ENCODE data around the gene PCP4L1.
"Not testable (repeated sequence)": the region's sequence is repeated elsewhere in the genome, so short reads cannot be mapped to it uniquely, and the experiment has no call there.

The PCP4L1 gene

GRCh38 chr1:161250829-161251228, 7.7 kb upstream of the PCP4L1 start:
- Mint-ChIP-seq H3K36me3 (peaks cover 5% of the 10 kb centered on the region), H3K4me3 (no peak overlapping the region), H3K9me3 (peaks cover 7% of the 10 kb centered on the region), H3K27ac (no peak overlapping the region), H3K27me3 (peaks cover 13% of the 10 kb centered on the region), H3K4me1 (no peaks in the 10 kb centered on the region)
- ATAC-seq = no peak

GRCh38 chr1:161251579-161251978, 7.0 kb upstream of the PCP4L1 start:
- peaks cover 6% of the 10 kb centered on the region for H3K36me3 Mint-ChIP-seq
- no peak overlapping the region for H3K27ac Mint-ChIP-seq
- no peak for ATAC-seq
- H3K9me3 Mint-ChIP-seq = peaks cover 9% of the 10 kb centered on the region
- H3K4me3 Mint-ChIP-seq = no peak overlapping the region
- peaks cover 13% of the 10 kb centered on the region for H3K27me3 Mint-ChIP-seq
- H3K4me1 Mint-ChIP-seq = no peaks in the 10 kb centered on the region

GRCh38 chr1:161255302-161255701, 3.2 kb upstream of the PCP4L1 start:
- ATAC-seq, H3K4me3 Mint-ChIP-seq, H3K27ac Mint-ChIP-seq: not testable (repeated sequence)
- Mint-ChIP-seq H3K27me3 (peaks cover 48% of the 10 kb centered on the region), H3K36me3 (peaks cover 24% of the 10 kb centered on the region), H3K9me3 (peaks cover 21% of the 10 kb centered on the region), H3K4me1 (peaks cover 20% of the 10 kb centered on the region)

GRCh38 chr1:161255955-161256520, 2.5 kb upstream of the PCP4L1 start:
- peaks cover 24% of the 10 kb centered on the region for H3K36me3 Mint-ChIP-seq
- not testable (repeated sequence) for H3K4me3 Mint-ChIP-seq, H3K27ac Mint-ChIP-seq, ATAC-seq
- peaks cover 52% of the 10 kb centered on the region for H3K27me3 Mint-ChIP-seq
- peaks cover 21% of the 10 kb centered on the region for H3K9me3 Mint-ChIP-seq
- peaks cover 28% of the 10 kb centered on the region for H3K4me1 Mint-ChIP-seq

- not testable (repeated sequence) for ATAC-seq, H3K4me3 Mint-ChIP-seq, H3K27ac Mint-ChIP-seq
- Mint-ChIP-seq H3K27me3 (peaks cover 53% of the 10 kb centered on the region), H3K9me3 (peaks cover 21% of the 10 kb centered on the region), H3K4me1 (peaks cover 38% of the 10 kb centered on the region), H3K36me3 (peaks cover 24% of the 10 kb centered on the region)
Measured at GRCh38 chr1:161257109-161257508, 1.4 kb upstream of the PCP4L1 start.

- Mint-ChIP-seq H3K9me3 (peaks cover 21% of the 10 kb centered on the region), H3K27ac (no peak overlapping the region), H3K36me3 (peaks cover 24% of the 10 kb centered on the region), H3K27me3 (peaks cover 63% of the 10 kb centered on the region), H3K4me3 (peak overlapping the region; percentile 52), H3K4me1 (peaks cover 38% of the 10 kb centered on the region)
- ATAC-seq = no peak
Measured at GRCh38 chr1:161259345-161259702, 779 bp downstream of the PCP4L1 start.

GRCh38 chr1:161259765-161260164, 1.2 kb downstream of the PCP4L1 start:
- Mint-ChIP-seq H3K36me3 (peaks cover 24% of the 10 kb centered on the region), H3K4me3 (no peak overlapping the region), H3K9me3 (peaks cover 21% of the 10 kb centered on the region), H3K27ac (no peak overlapping the region), H3K4me1 (peaks cover 38% of the 10 kb centered on the region), H3K27me3 (peaks cover 68% of the 10 kb centered on the region)
- ATAC-seq = no peak

GRCh38 chr1:161260376-161261260, 2.1 kb downstream of the PCP4L1 start:
- no peak for ATAC-seq
- Mint-ChIP-seq H3K4me1 (peaks cover 38% of the 10 kb centered on the region), H3K36me3 (peaks cover 22% of the 10 kb centered on the region), H3K27ac (no peak overlapping the region), H3K27me3 (peaks cover 73% of the 10 kb centered on the region), H3K9me3 (peaks cover 19% of the 10 kb centered on the region), H3K4me3 (no peak overlapping the region)

GRCh38 chr1:161261261-161262235, 3.0 kb downstream of the PCP4L1 start:
- no peak overlapping the region for H3K27ac Mint-ChIP-seq
- no peak for ATAC-seq
- H3K4me3 Mint-ChIP-seq = no peak overlapping the region
- H3K27me3 Mint-ChIP-seq = peaks cover 73% of the 10 kb centered on the region
- H3K4me1 Mint-ChIP-seq = peaks cover 38% of the 10 kb centered on the region
- peaks cover 15% of the 10 kb centered on the region for H3K9me3 Mint-ChIP-seq
- peaks cover 18% of the 10 kb centered on the region for H3K36me3 Mint-ChIP-seq

- Mint-ChIP-seq H3K4me1 (peaks cover 32% of the 10 kb centered on the region), H3K4me3 (no peak overlapping the region), H3K9me3 (no peaks in the 10 kb centered on the region), H3K27ac (no peak overlapping the region), H3K27me3 (peaks cover 37% of the 10 kb centered on the region), H3K36me3 (no peaks in the 10 kb centered on the region)
- ATAC-seq = no peak
Measured at GRCh38 chr1:161265305-161265704, 6.8 kb downstream of the PCP4L1 start.

- Mint-ChIP-seq H3K27me3 (peaks cover 28% of the 10 kb centered on the region), H3K9me3 (no peaks in the 10 kb centered on the region), H3K4me3 (no peak overlapping the region), H3K27ac (no peak overlapping the region), H3K4me1 (peaks cover 23% of the 10 kb centered on the region), H3K36me3 (no peaks in the 10 kb centered on the region)
- ATAC-seq = no peak
Measured at GRCh38 chr1:161266202-161266601, 7.7 kb downstream of the PCP4L1 start.

GRCh38 chr1:161266836-161267235, 8.3 kb downstream of the PCP4L1 start:
- no peak overlapping the region for H3K27ac Mint-ChIP-seq
- H3K9me3 Mint-ChIP-seq = no peaks in the 10 kb centered on the region
- H3K27me3 Mint-ChIP-seq = peaks cover 27% of the 10 kb centered on the region
- no peak overlapping the region for H3K4me3 Mint-ChIP-seq
- H3K4me1 Mint-ChIP-seq = peaks cover 16% of the 10 kb centered on the region
- no peaks in the 10 kb centered on the region for H3K36me3 Mint-ChIP-seq
- ATAC-seq = no peak

- Mint-ChIP-seq H3K27me3 (peaks cover 27% of the 10 kb centered on the region), H3K36me3 (no peaks in the 10 kb centered on the region), H3K4me1 (peaks cover 14% of the 10 kb centered on the region), H3K9me3 (no peaks in the 10 kb centered on the region), H3K27ac (no peak overlapping the region), H3K4me3 (no peak overlapping the region)
- no peak for ATAC-seq
Measured at GRCh38 chr1:161267321-161267720, 8.8 kb downstream of the PCP4L1 start.

- H3K36me3 Mint-ChIP-seq = no peaks in the 10 kb centered on the region
- no peaks in the 10 kb centered on the region for H3K4me1 Mint-ChIP-seq
- H3K27me3 Mint-ChIP-seq = peaks cover 38% of the 10 kb centered on the region
- H3K9me3 Mint-ChIP-seq = no peaks in the 10 kb centered on the region
- H3K4me3 Mint-ChIP-seq = no peak overlapping the region
- no peak for ATAC-seq
- H3K27ac Mint-ChIP-seq = no peak overlapping the region
Measured at GRCh38 chr1:161273402-161273801, 14.9 kb downstream of the PCP4L1 start.

- H3K27me3 Mint-ChIP-seq = peaks cover 38% of the 10 kb centered on the region
- H3K9me3 Mint-ChIP-seq = no peaks in the 10 kb centered on the region
- no peak for ATAC-seq
- H3K4me3 Mint-ChIP-seq = no peak overlapping the region
- no peaks in the 10 kb centered on the region for H3K36me3 Mint-ChIP-seq
- no peaks in the 10 kb centered on the region for H3K4me1 Mint-ChIP-seq
- H3K27ac Mint-ChIP-seq = no peak overlapping the region
Measured at GRCh38 chr1:161274874-161275273, 16.3 kb downstream of the PCP4L1 start.

Measured in stimulated activated memory B cell treated with anti-CD40 and anti-IgM and Interleukin-4, amounts not matched to agents 10 μg/mL and 1 μg/mL and 100 μg/mL, for 72 hours (primary cell).